HUES48 (cell line): ENCODE results near the gene POLR2B.

ENCODE experiments used
- H3K27ac ChIP-seq: one replicate; pipeline ENCODE4 v1.7.0; 2013; ENCODE audit warnings: low read depth, low read length, inconsistent platforms
- H3K27me3 ChIP-seq: 2 replicates; pipeline ENCODE4 v1.6.1; 2013; ENCODE audit warnings: mild to moderate bottlenecking, low read length; ENCODE audit not compliant: control insufficient read depth, insufficient read depth
- H3K36me3 ChIP-seq: 2 replicates; pipeline ENCODE4 v1.6.1; 2013; ENCODE audit warnings: low read length; ENCODE audit not compliant: control insufficient read depth, insufficient read depth
- H3K4me1 ChIP-seq: 2 replicates; pipeline ENCODE4 v1.6.1; 2013; ENCODE audit warnings: mild to moderate bottlenecking, low read length; ENCODE audit not compliant: control insufficient read depth, insufficient read depth
- H3K4me3 ChIP-seq: 2 replicates; pipeline ENCODE4 v1.5.1; 2013; ENCODE audit warnings: mild to moderate bottlenecking, low read depth, low read length
- H3K9ac ChIP-seq: 2 replicates; pipeline ENCODE4 v1.6.1; 2013; ENCODE audit warnings: mild to moderate bottlenecking, low read depth, low read length, moderate library complexity
- H3K9me3 ChIP-seq: 2 replicates; pipeline ENCODE4 v1.6.1; 2013; ENCODE audit warnings: low read length; ENCODE audit not compliant: control insufficient read depth, insufficient read depth

Gene POLR2B

DNA sequence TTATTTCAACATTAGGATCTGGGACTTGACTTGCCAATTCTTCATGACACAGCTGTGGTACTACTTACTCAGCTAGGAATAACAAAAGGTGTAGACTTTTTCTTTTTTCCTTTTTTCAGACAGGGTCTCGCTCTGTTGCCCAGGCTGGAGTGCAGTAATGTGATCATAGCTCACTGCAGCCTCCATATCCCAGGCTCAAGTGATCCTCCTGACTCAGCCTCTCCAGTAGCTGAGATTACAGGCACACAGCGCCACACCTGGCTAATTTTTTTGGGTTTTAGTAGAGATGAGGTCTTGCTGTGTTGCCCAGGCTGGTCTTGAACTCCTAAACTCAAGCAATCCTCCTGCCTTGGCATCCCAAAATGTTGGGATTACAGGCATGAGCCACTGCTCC, 17.6 kb upstream of the POLR2B start:
- Histone ChIP-seq H3K27me3 (no peaks in the 10 kb centered on the region), H3K9ac (no peak overlapping the region), H3K9me3 (no peaks in the 10 kb centered on the region), H3K4me1 (no peaks in the 10 kb centered on the region), H3K4me3 (no peak overlapping the region), H3K36me3 (peaks cover 42% of the 10 kb centered on the region), H3K27ac (no peak overlapping the region)

DNA sequence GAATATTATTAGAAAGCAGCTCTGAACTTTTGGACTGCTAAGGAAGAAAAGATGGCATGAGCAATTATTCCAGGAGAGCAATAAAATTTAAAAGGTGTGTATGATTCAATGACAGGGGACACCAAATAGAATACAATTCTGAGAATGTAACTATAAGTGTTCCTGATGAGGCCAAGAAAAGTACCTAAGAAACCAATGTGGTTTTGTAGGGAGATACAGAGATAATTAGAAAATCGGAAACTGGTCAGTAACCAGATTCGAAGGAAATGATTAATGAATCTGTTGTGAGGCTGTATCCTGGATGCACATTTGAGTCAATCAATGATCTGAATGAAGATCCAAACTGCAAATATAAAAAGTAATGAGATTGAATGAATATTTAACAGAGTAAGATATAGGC, 7.3 kb upstream of the POLR2B start:
- Histone ChIP-seq H3K9ac (no peak overlapping the region), H3K9me3 (no peaks in the 10 kb centered on the region), H3K27me3 (no peaks in the 10 kb centered on the region), H3K4me3 (no peak overlapping the region), H3K4me1 (no peaks in the 10 kb centered on the region), H3K36me3 (peaks cover 71% of the 10 kb centered on the region), H3K27ac (no peak overlapping the region)

DNA sequence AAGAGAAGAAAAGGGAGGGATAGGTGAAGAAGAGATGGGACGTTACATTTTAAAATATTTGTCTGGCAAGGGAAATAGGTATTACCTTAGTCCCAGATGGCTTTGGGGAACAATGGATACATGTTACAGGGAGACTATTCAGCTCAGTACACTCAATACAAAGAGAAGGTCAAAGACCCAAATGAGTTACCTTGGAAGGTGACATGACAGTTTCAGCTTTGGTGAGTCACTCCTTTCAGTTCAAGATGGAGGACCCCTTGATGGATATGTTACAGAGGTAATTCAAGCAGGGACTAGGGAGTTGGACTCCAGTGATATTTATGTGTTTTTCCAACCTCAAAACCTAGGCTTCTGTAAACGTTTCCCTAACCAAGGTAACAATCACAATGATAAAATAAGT, 6.3 kb upstream of the POLR2B start:
- no peak overlapping the region for H3K27ac ChIP-seq
- no peaks in the 10 kb centered on the region for H3K27me3 ChIP-seq
- H3K9me3 ChIP-seq = no peaks in the 10 kb centered on the region
- H3K4me3 ChIP-seq = no peak overlapping the region
- no peak overlapping the region for H3K9ac ChIP-seq
- H3K36me3 ChIP-seq = peaks cover 61% of the 10 kb centered on the region
- no peaks in the 10 kb centered on the region for H3K4me1 ChIP-seq

DNA sequence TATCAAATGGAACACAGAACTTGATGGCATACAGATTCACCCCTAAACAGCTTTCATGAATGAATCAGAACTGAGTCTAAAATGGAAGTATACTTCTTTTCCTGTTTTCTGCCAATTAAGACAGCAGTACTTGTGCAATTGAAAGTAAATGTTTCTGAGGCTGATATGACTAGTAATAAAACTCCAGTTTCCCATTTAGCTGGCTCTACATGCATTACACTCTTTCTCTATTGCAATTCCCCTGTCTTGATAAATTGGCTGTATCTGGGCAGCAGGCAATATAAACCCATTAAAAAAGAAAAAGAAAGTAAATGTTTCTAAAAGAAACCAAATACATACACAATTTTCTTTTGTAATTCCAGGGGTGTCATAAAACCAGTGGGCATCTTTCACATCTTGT, 5.9 kb upstream of the POLR2B start:
- Histone ChIP-seq H3K27ac (no peak overlapping the region), H3K27me3 (no peaks in the 10 kb centered on the region), H3K9ac (no peak overlapping the region), H3K36me3 (peaks cover 57% of the 10 kb centered on the region), H3K9me3 (no peaks in the 10 kb centered on the region), H3K4me3 (no peak overlapping the region), H3K4me1 (no peaks in the 10 kb centered on the region)

DNA sequence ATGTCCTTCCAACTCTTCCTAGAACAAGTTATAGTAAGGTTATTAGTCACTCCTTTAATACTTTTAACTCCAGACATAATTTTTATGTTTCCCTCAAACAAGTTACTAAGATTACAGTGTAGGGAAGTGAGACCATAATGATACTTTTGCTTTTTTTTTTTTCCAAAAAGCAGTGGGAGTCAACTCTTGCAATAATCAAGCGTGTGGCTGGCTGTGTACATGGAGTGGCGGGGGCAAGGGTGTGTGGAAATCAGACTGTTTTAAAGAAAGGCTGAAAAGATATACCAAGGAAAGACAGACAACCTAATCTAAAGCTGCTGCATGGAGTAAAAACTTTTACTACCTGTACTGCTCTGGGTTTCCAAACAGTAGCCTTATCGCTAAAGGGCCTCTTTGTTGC, 5.4 kb upstream of the POLR2B start:
- Histone ChIP-seq H3K27me3 (no peaks in the 10 kb centered on the region), H3K4me1 (no peaks in the 10 kb centered on the region), H3K9me3 (no peaks in the 10 kb centered on the region), H3K36me3 (peaks cover 52% of the 10 kb centered on the region), H3K27ac (no peak overlapping the region), H3K4me3 (no peak overlapping the region), H3K9ac (no peak overlapping the region)

DNA sequence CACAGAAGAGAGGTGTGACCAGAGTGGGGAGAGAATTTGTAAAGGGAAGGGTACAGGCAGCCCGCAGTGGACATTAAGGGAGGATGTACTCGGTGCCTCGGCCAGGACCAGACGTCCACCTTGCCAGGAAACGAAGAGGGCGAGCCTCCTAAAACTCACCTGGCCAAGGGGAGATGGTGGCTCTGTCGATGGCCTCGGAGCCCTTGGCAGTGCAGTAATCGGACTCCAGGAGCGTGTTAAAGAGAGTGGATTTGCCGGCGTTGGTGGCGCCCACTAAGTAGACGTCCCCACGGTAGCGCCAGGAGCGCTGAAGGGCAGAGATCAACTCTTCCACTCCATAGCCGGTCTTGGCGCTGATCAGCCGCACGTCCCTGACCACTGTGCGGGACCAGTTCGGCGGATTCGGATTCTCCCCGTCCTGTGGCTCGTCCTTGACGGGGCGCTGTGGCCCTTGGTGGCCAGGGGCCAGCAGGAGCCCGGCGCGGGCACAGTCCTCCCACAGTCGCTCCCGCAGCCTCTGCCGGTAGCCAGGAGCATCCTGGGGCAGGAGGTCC, 2.3 kb upstream of the POLR2B start:
- peaks cover 30% of the 10 kb centered on the region for H3K36me3 ChIP-seq

DNA sequence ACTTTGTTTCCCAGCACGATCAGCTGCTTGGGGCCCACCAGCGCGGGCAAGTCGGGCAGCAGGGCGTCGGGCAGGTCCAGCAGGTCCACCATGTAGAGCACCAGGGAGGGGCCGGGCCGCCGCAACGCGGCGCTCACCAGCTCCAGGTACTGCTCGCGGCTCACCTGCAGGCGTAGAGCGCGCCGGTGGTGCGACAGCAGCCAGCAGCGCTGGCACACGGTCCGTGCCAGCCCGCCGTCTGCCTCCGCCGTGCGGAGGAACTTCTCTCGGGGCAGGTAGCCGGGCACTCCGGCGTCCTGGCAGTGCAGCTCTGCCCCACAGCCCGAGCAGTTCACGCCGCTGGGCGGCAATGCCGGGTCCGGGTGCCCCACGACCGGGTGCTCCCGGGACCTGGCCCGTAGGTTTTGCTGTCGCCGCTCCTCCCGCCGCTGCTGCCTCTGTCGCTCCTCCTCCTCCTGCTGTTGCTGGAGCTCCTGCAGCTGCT, 1.8 kb upstream of the POLR2B start:
- Histone ChIP-seq H3K27ac (no peak overlapping the region), H3K36me3 (peaks cover 25% of the 10 kb centered on the region), H3K9me3 (no peaks in the 10 kb centered on the region), H3K27me3 (no peaks in the 10 kb centered on the region), H3K4me1 (no peaks in the 10 kb centered on the region), H3K4me3 (peak overlapping the region; percentile 99), H3K9ac (peak overlapping the region; percentile 76; the same call in 1 of the 2 replicates)

More for the DNA sequence above, 2.3 kb upstream of the POLR2B start:
- Histone ChIP-seq H3K4me3 (peak overlapping the region; percentile 99), H3K4me1 (no peaks in the 10 kb centered on the region), H3K27me3 (no peaks in the 10 kb centered on the region), H3K9me3 (no peaks in the 10 kb centered on the region), H3K9ac (peak overlapping the region; percentile 33; the same call in 1 of the 2 replicates), H3K27ac (no peak overlapping the region)

DNA sequence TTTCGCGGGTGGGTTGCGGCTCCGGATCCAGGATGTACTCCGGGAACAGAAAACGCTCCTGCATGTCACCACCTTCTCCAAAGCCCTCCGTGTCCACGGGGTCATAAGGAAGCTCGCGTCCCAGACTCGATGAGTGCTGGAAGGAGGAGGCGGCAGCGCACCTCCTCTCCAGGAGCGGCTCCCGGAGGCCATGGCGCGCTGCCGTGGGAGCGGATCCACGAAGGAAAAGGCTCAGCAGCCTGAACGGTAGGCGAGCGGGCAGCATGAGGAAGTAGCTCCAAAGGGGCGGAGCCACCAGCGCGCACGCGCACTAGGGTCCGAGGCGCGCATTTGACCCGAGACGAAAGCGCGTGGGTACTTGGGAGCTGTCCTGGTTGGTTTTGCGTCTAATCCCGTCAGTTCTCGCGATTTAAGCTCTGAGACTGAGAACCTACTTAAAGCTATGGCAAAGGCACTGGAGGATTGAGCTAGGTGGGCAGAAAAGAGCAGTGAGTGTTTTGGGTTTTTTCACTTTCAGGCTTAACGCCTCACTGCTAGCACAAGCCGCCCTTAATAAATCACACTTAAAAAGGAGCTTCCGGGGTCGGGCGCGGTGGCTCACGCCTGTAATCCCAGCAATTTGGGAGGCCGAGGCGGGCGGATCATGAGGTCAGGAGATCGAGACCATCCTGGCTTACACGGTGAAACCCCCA, 1.2 kb upstream of the POLR2B start, which contains the start of gene NOA1:
TSS of gene NOA1 (minus strand) at position 286 of the 692 bp plus-strand sequence. CDS start at position 265, 21 bp downstream.
- Histone ChIP-seq H3K9ac (peak within 1 kb of the TSS; percentile 85), H3K9me3 (no peaks in the 10 kb centered on the region), H3K4me3 (peak within 1 kb of the TSS; percentile 99), H3K27me3 (no peaks in the 10 kb centered on the region), H3K36me3 (peaks cover 19% of the 10 kb centered on the region), H3K27ac (peak within 1 kb of the TSS; percentile 93), H3K4me1 (no peaks in the 10 kb centered on the region)

DNA sequence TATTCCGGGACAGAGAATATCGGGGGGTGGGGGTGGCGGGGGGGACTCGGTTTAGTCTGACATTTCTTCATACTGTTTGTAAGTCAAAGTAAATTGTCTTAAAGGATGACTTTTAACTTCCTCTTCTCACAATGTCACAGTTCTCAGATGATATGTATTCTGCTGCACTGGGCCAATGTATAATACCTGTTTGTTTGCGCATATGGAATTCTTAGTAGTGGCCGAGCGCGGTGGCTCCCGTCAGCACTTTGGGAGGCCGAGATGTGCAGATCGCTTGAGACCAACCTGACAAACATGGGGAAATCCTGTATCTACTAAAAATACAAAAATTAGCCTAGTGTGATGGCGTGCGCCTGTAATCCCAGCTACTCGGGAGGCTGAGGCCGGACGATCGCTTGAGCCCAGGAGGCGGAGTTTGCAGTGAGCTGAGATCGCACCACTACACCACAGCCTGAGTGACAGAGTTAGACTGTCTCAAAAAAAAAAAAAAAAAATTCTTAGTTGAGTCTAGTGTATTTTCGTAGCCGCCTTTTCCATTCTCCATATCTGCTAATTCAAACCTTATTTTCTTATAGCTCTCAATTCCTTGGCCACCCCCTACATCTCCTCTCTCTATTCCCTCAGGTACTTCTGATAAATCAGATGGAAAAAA, 851 bp downstream of the POLR2B start:
- H3K9ac ChIP-seq = no peak overlapping the region; the same call in 1 of the 2 replicates
- peak overlapping the region; percentile 93 for H3K27ac ChIP-seq
- peak overlapping the region; percentile 99 for H3K4me3 ChIP-seq
- H3K9me3 ChIP-seq = no peaks in the 10 kb centered on the region
- no peaks in the 10 kb centered on the region; the same call in 1 of the 2 replicates for H3K36me3 ChIP-seq
- H3K4me1 ChIP-seq = no peaks in the 10 kb centered on the region
- H3K27me3 ChIP-seq = no peaks in the 10 kb centered on the region

DNA sequence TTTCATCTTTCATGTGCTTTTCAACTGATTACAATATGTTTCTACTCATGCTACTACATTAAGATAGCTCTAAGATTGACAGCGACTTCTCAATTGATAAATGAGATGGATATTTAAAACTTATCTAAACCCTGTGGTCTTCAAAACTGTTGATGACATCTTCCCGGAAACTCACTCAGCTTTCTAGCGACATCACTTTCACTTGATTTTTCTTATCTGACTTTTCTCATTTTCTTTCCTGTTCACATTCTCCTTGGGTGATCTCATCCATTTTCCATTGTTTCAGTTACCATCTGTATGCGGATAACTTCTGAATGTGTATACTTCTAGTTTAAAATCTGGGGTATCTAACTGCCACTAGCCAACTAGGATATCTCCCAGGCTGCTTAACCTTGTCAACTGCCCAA, 3.1 kb downstream of the POLR2B start:
- Histone ChIP-seq H3K9me3 (no peaks in the 10 kb centered on the region), H3K9ac (no peak overlapping the region), H3K4me1 (no peaks in the 10 kb centered on the region), H3K27me3 (no peaks in the 10 kb centered on the region), H3K27ac (no peak overlapping the region), H3K4me3 (no peak overlapping the region), H3K36me3 (peaks cover 12% of the 10 kb centered on the region)

DNA sequence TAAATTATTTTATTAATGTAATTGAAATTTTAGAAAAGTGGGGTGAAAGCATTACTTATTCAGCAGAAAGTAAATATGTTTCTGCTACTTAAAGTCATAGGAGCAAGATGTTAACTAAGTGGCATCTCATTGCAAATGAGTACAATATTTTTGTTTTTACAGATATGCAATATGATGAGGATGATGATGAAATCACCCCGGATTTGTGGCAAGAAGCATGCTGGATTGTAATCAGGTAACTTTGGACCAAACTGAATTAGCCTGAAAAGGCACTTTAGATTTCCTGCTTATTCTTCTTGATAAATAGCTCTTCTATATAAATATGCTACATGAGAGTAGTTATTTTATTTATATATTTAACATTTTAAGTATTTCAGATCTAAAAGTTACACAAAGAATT, 7.5 kb downstream of the POLR2B start:
- Histone ChIP-seq H3K27me3 (no peaks in the 10 kb centered on the region), H3K4me3 (no peak overlapping the region), H3K27ac (no peak overlapping the region), H3K9me3 (no peaks in the 10 kb centered on the region), H3K4me1 (no peaks in the 10 kb centered on the region), H3K9ac (no peak overlapping the region), H3K36me3 (peaks cover 55% of the 10 kb centered on the region)
